HAP-1 (cell line): ENCODE data around the gene VPS41.

Source experiments
- DNase-seq, 2 experiments: peaks; one replicate each; pipeline ENCODE4 v3.0.0-alpha.2; 2016 to 2020; ENCODE audit warnings: low spot score in 2 of 2
- H3K27me3 ChIP-seq: fragments of 250-450 bp; sonication (Bioruptor Pico); 2 replicates; pipeline ENCODE4 v1.5.1; 2020; ENCODE audit warnings: low read depth, mild to moderate bottlenecking, moderate library complexity
- H3K36me3 ChIP-seq: fragments of 250-450 bp; sonication (Bioruptor Pico); replicated peaks from 2 replicates; pipeline ENCODE4 v1.5.1; 2020; ENCODE audit warnings: mild to moderate bottlenecking
- H3K4me1 ChIP-seq: fragments of 250-450 bp; sonication (Bioruptor Pico); 2 replicates; pipeline ENCODE4 v1.5.1; 2020; ENCODE audit warnings: mild to moderate bottlenecking
- H3K4me3 ChIP-seq: fragments of 250-450 bp; sonication (Bioruptor Pico); 2 replicates; pipeline ENCODE4 v1.5.1; 2020; ENCODE audit warnings: mild to moderate bottlenecking, moderate library complexity
- H3K9me3 ChIP-seq: fragments of 250-450 bp; sonication (Bioruptor Pico); 2 replicates; pipeline ENCODE4 v1.5.1; 2020; ENCODE audit warnings: mild to moderate bottlenecking, moderate library complexity
- in situ Hi-C: fragments of 300-500 bp; cut with MboI; formaldehyde crosslinking; loops from 3 replicates; pipeline ENCODE4 v1.14.3; 2020; ENCODE audit warnings: low sequenced_read_pairs, inconsistent platforms, mixed read lengths

Gene VPS41

GRCh38 chr7:38748056-38748610, 160.9 kb downstream of the VPS41 start:
- in situ Hi-C loops, result no loop called here
- no peaks in the 10 kb centered on the region for H3K27me3 ChIP-seq
- no peak for DNase-seq
- H3K36me3 ChIP-seq, result no peaks in the 10 kb centered on the region
- H3K4me3 ChIP-seq, result no peak overlapping the region
- no peaks in the 10 kb centered on the region for H3K9me3 ChIP-seq
- H3K4me1 ChIP-seq, result no peaks in the 10 kb centered on the region

- no peaks in the 10 kb centered on the region for H3K4me1 ChIP-seq
- in situ Hi-C loops, result no loop called here
These were observed 162.6 kb downstream of the VPS41 start for GRCh38 chr7:38746438-38746837.

GRCh38 chr7:38744746-38745145, 164.2 kb downstream of the VPS41 start:
- no peaks in the 10 kb centered on the region for H3K4me1 ChIP-seq
- no peak overlapping the region for H3K4me3 ChIP-seq
- H3K27me3 ChIP-seq, result no peaks in the 10 kb centered on the region
- in situ Hi-C loops, result no loop called here
- no peaks in the 10 kb centered on the region for H3K9me3 ChIP-seq
- no peaks in the 10 kb centered on the region for H3K36me3 ChIP-seq
- DNase-seq, result no peak

More at GRCh38 chr7:38746438-38746837, 162.6 kb downstream of the VPS41 start:
- Histone ChIP-seq H3K27me3 (no peaks in the 10 kb centered on the region), H3K4me3 (no peak overlapping the region), H3K36me3 (no peaks in the 10 kb centered on the region), H3K9me3 (no peaks in the 10 kb centered on the region)
- no peak for DNase-seq

GRCh38 chr7:38743899-38744298, 165.1 kb downstream of the VPS41 start:
- in situ Hi-C loops, result no loop called here
- no peaks in the 10 kb centered on the region for H3K4me1 ChIP-seq
- H3K36me3 ChIP-seq, result no peaks in the 10 kb centered on the region
- DNase-seq, result no peak
- no peaks in the 10 kb centered on the region for H3K9me3 ChIP-seq
- no peaks in the 10 kb centered on the region for H3K27me3 ChIP-seq
- no peak overlapping the region for H3K4me3 ChIP-seq

- H3K4me3 ChIP-seq, result no peak overlapping the region
- no peaks in the 10 kb centered on the region for H3K27me3 ChIP-seq
- DNase-seq, result no peak
- no peaks in the 10 kb centered on the region for H3K9me3 ChIP-seq
- in situ Hi-C loops, result no loop called here
- no peaks in the 10 kb centered on the region for H3K4me1 ChIP-seq
- H3K36me3 ChIP-seq, result no peaks in the 10 kb centered on the region
These were observed 168.9 kb downstream of the VPS41 start for GRCh38 chr7:38740041-38740440.

- no peak for DNase-seq
- Histone ChIP-seq H3K4me3 (no peak overlapping the region), H3K4me1 (no peaks in the 10 kb centered on the region), H3K9me3 (no peaks in the 10 kb centered on the region), H3K36me3 (no peaks in the 10 kb centered on the region), H3K27me3 (peaks cover 20% of the 10 kb centered on the region)
- in situ Hi-C loops, result no loop called here
These were observed 172.9 kb downstream of the VPS41 start for GRCh38 chr7:38736138-38736537.

- H3K27me3 ChIP-seq, result peaks cover 50% of the 10 kb centered on the region
- peaks cover 11% of the 10 kb centered on the region for H3K4me1 ChIP-seq
- H3K4me3 ChIP-seq, result no peak overlapping the region
- H3K36me3 ChIP-seq, result 0 out of 2 replicates have a peak, but pooled peaks cover 3% of the 10 kb centered on the region
- H3K9me3 ChIP-seq, result no peaks in the 10 kb centered on the region
- in situ Hi-C loops, result no loop called here
- no peak for DNase-seq
These were observed 177.8 kb downstream of the VPS41 start for GRCh38 chr7:38731215-38731614.

GRCh38 chr7:38728145-38728544, 180.8 kb downstream of the VPS41 start:
- Histone ChIP-seq H3K27me3 (peaks cover 60% of the 10 kb centered on the region), H3K36me3 (peaks cover 3% of the 10 kb centered on the region), H3K4me1 (peaks cover 11% of the 10 kb centered on the region), H3K9me3 (no peaks in the 10 kb centered on the region), H3K4me3 (no peak overlapping the region)
- in situ Hi-C loops, result no loop called here
- peak in 1 of 2 experiments; percentile 13 for DNase-seq

- in situ Hi-C loops, result no loop called here
- peak in 1 of 2 experiments; percentile 95 for DNase-seq
- H3K27me3 ChIP-seq, result peaks cover 57% of the 10 kb centered on the region
- no peak overlapping the region for H3K4me3 ChIP-seq
- peaks cover 3% of the 10 kb centered on the region for H3K36me3 ChIP-seq
- H3K9me3 ChIP-seq, result no peaks in the 10 kb centered on the region
- peaks cover 11% of the 10 kb centered on the region for H3K4me1 ChIP-seq
These were observed 181.6 kb downstream of the VPS41 start for GRCh38 chr7:38727184-38727940.

GRCh38 chr7:38723327-38723726, 185.7 kb downstream of the VPS41 start:
- no peak overlapping the region for H3K4me3 ChIP-seq
- peaks cover 3% of the 10 kb centered on the region for H3K36me3 ChIP-seq
- in situ Hi-C loops, result no loop called here
- H3K9me3 ChIP-seq, result no peaks in the 10 kb centered on the region
- no peak for DNase-seq
- peaks cover 8% of the 10 kb centered on the region for H3K4me1 ChIP-seq
- peaks cover 22% of the 10 kb centered on the region for H3K27me3 ChIP-seq

GRCh38 chr7:38716397-38716796, 192.6 kb downstream of the VPS41 start:
- no peaks in the 10 kb centered on the region for H3K36me3 ChIP-seq
- DNase-seq, result peak; percentile 7 to 16
- H3K4me1 ChIP-seq, result no peaks in the 10 kb centered on the region
- in situ Hi-C loops, result no loop called here
- no peak overlapping the region for H3K4me3 ChIP-seq
- H3K9me3 ChIP-seq, result no peaks in the 10 kb centered on the region
- peaks cover 34% of the 10 kb centered on the region for H3K27me3 ChIP-seq

GRCh38 chr7:38709123-38709522, 199.9 kb downstream of the VPS41 start:
- H3K36me3 ChIP-seq, result no peaks in the 10 kb centered on the region
- H3K4me3 ChIP-seq, result no peak overlapping the region
- H3K4me1 ChIP-seq, result no peaks in the 10 kb centered on the region
- in situ Hi-C loops, result no loop called here
- no peak for DNase-seq
- peaks cover 41% of the 10 kb centered on the region for H3K27me3 ChIP-seq
- H3K9me3 ChIP-seq, result no peaks in the 10 kb centered on the region

- no peaks in the 10 kb centered on the region for H3K36me3 ChIP-seq
- no peak for DNase-seq
- H3K4me1 ChIP-seq, result no peaks in the 10 kb centered on the region
- no peaks in the 10 kb centered on the region for H3K9me3 ChIP-seq
- no peak overlapping the region for H3K4me3 ChIP-seq
- in situ Hi-C loops, result no loop called here
- peaks cover 20% of the 10 kb centered on the region for H3K27me3 ChIP-seq
These were observed 204.2 kb downstream of the VPS41 start for GRCh38 chr7:38704751-38705150.

- Histone ChIP-seq H3K4me3 (no peak overlapping the region), H3K4me1 (no peaks in the 10 kb centered on the region), H3K36me3 (no peaks in the 10 kb centered on the region), H3K9me3 (no peaks in the 10 kb centered on the region), H3K27me3 (peaks cover 17% of the 10 kb centered on the region)
- no peak for DNase-seq
- in situ Hi-C loops, result no loop called here
These were observed 204.9 kb downstream of the VPS41 start for GRCh38 chr7:38704041-38704547.
